ENCODE measurements around the gene PSME2.

DNA sequence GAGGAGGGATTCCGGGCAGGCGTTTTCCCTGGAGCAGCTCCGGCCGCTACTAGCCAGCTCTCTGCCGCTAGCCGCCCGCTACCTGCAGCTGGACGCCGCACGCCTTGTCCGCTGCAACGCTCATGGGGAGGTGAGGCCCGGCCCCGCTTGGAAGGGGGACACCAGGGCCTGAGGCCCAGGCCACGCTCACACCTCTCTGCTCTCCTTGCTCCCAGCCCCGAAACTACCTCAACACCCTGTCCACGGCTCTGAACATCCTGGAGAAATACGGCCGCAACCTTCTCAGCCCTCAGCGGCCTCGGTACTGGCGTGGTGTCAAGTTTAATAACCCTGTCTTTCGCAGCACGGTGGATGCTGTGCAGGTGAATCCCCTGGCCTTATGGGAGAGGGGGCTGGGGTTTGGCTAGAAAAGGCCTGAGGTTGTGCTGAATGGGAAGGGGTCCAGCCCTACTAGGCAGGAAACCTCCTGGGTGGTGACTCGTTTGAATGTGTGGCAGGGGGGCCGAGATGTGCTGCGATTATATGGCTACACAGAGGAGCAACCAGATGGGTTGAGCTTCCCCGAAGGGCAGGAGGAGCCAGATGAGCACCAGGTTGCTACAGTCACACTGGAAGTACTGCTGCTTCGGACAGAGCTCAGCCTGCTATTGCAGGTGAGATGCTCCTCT lies 1.5 kb upstream of the PSME2 start:
- TF ChIP-seq, protein P1, sequence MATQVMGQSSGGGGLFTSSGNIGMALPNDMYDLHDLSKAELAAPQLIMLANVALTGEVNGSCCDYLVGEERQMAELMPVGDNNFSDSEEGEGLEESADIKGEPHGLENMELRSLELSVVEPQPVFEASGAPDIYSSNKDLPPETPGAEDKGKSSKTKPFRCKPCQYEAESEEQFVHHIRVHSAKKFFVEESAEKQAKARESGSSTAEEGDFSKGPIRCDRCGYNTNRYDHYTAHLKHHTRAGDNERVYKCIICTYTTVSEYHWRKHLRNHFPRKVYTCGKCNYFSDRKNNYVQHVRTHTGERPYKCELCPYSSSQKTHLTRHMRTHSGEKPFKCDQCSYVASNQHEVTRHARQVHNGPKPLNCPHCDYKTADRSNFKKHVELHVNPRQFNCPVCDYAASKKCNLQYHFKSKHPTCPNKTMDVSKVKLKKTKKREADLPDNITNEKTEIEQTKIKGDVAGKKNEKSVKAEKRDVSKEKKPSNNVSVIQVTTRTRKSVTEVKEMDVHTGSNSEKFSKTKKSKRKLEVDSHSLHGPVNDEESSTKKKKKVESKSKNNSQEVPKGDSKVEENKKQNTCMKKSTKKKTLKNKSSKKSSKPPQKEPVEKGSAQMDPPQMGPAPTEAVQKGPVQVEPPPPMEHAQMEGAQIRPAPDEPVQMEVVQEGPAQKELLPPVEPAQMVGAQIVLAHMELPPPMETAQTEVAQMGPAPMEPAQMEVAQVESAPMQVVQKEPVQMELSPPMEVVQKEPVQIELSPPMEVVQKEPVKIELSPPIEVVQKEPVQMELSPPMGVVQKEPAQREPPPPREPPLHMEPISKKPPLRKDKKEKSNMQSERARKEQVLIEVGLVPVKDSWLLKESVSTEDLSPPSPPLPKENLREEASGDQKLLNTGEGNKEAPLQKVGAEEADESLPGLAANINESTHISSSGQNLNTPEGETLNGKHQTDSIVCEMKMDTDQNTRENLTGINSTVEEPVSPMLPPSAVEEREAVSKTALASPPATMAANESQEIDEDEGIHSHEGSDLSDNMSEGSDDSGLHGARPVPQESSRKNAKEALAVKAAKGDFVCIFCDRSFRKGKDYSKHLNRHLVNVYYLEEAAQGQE (IDR thresholded peaks at IDR 0.05; ENCODE audit: borderline replicate concordance) = no peak
- TF ChIP-seq, protein P2, sequence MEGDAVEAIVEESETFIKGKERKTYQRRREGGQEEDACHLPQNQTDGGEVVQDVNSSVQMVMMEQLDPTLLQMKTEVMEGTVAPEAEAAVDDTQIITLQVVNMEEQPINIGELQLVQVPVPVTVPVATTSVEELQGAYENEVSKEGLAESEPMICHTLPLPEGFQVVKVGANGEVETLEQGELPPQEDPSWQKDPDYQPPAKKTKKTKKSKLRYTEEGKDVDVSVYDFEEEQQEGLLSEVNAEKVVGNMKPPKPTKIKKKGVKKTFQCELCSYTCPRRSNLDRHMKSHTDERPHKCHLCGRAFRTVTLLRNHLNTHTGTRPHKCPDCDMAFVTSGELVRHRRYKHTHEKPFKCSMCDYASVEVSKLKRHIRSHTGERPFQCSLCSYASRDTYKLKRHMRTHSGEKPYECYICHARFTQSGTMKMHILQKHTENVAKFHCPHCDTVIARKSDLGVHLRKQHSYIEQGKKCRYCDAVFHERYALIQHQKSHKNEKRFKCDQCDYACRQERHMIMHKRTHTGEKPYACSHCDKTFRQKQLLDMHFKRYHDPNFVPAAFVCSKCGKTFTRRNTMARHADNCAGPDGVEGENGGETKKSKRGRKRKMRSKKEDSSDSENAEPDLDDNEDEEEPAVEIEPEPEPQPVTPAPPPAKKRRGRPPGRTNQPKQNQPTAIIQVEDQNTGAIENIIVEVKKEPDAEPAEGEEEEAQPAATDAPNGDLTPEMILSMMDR (IDR thresholded peaks at IDR 0.05; ENCODE audit: poor library complexity, severe bottlenecking) = no peak
- no peak for TF ChIP-seq RAD21 (conservative IDR thresholded peaks at IDR 0.05)
- no peak for TF ChIP-seq POLR2AphosphoS5 (IDR thresholded peaks at IDR 0.05)
- no peak for TF ChIP-seq SMC3 (conservative IDR thresholded peaks at IDR 0.05; ENCODE audit: poor library complexity)
- TF ChIP-seq TAF1 (IDR thresholded peaks at IDR 0.05; ENCODE audit: low read depth) = peak; percentile 32
- TF ChIP-seq MXI1 (conservative IDR thresholded peaks at IDR 0.05; ENCODE audit: poor library complexity, severe bottlenecking) = no peak
- no peak for TF ChIP-seq EZH2 (IDR thresholded peaks at IDR 0.05; ENCODE audit: borderline replicate concordance, insufficient read depth, low read length, poor library complexity, severe bottlenecking)

Measured in neural cell (in vitro differentiated cells).